ENCODE data around the gene WIZ.

The WIZ gene

GRCh38 chr19:15431396-15432017 is 18.2 kb downstream of the WIZ start:
- Mint-ChIP-seq H3K36me3 (ENCODE audit: low read depth) (peaks cover 50% of the 10 kb centered on the region), H3K27ac (peak overlapping the region; percentile 96), H3K27me3 (no peaks in the 10 kb centered on the region), H3K4me1 (ENCODE audit: low read depth) (peaks cover 41% of the 10 kb centered on the region), H3K4me3 (peak overlapping the region; percentile 97), H3K9me3 (no peaks in the 10 kb centered on the region)
- no peak for DNase-seq

DNA sequence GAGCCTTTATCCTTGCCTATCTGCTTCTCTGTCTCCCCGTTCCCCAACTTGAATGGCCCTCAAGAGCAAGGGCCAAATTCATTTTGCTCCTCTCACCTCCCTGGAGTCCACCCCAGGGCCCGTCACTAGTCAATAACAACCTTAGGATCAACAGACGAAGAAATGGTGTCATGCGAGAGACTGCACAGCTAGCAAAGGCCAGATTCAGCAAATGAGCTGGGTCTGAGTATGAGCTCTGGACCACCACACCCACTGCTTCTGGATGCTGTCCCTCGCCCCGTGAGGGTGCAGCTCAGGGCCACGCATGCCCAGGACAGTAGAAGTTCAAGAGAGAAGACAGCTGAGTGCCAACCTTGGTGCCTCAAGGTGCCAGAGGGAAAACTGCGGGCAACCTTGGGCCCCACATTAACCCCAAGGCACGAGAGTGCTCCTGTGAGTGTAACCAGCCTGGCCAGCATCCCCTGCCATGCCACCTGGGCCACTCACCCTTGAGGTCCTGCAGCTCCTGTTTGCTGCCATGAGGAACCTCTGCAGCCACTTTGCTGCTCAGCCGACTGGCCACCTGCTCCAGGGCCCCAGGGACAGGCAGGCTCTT is 19.1 kb downstream of the WIZ start:
- peak overlapping the region; percentile 96 for H3K27ac Mint-ChIP-seq
- no peak for DNase-seq
- H3K36me3 Mint-ChIP-seq (ENCODE audit: low read depth), result peaks cover 57% of the 10 kb centered on the region
- H3K4me3 Mint-ChIP-seq, result peak overlapping the region; percentile 97
- no peaks in the 10 kb centered on the region for H3K27me3 Mint-ChIP-seq
- no peaks in the 10 kb centered on the region for H3K9me3 Mint-ChIP-seq
- H3K4me1 Mint-ChIP-seq (ENCODE audit: low read depth), result peaks cover 36% of the 10 kb centered on the region

- no peaks in the 10 kb centered on the region for H3K9me3 Mint-ChIP-seq
- DNase-seq, result no peak
- no peaks in the 10 kb centered on the region for H3K27me3 Mint-ChIP-seq
- H3K4me3 Mint-ChIP-seq, result peak overlapping the region; percentile 97
- H3K4me1 Mint-ChIP-seq (ENCODE audit: low read depth), result peaks cover 36% of the 10 kb centered on the region
- peak overlapping the region; percentile 96 for H3K27ac Mint-ChIP-seq
- H3K36me3 Mint-ChIP-seq (ENCODE audit: low read depth), result peaks cover 62% of the 10 kb centered on the region
These were observed 19.8 kb downstream of the WIZ start for GRCh38 chr19:15429825-15430467.

GRCh38 chr19:15428956-15429824 is 20.6 kb downstream of the WIZ start:
- no peak for DNase-seq
- Mint-ChIP-seq H3K4me1 (ENCODE audit: low read depth) (peaks cover 36% of the 10 kb centered on the region), H3K27ac (no peak overlapping the region), H3K9me3 (no peaks in the 10 kb centered on the region), H3K27me3 (no peaks in the 10 kb centered on the region), H3K36me3 (ENCODE audit: low read depth) (peaks cover 66% of the 10 kb centered on the region), H3K4me3 (no peak overlapping the region)

- Mint-ChIP-seq H3K4me3 (no peak overlapping the region), H3K9me3 (no peaks in the 10 kb centered on the region), H3K27ac (no peak overlapping the region), H3K27me3 (no peaks in the 10 kb centered on the region), H3K36me3 (ENCODE audit: low read depth) (peaks cover 76% of the 10 kb centered on the region), H3K4me1 (ENCODE audit: low read depth) (peaks cover 29% of the 10 kb centered on the region)
- DNase-seq, result no peak
These were observed 21.7 kb downstream of the WIZ start for GRCh38 chr19:15427991-15428471.

GRCh38 chr19:15427350-15427700 is 22.4 kb downstream of the WIZ start:
- H3K4me3 Mint-ChIP-seq, result no peak overlapping the region
- peaks cover 82% of the 10 kb centered on the region for H3K36me3 Mint-ChIP-seq (ENCODE audit: low read depth)
- H3K27me3 Mint-ChIP-seq, result no peaks in the 10 kb centered on the region
- peak overlapping the region; percentile 64 for H3K27ac Mint-ChIP-seq
- peaks cover 27% of the 10 kb centered on the region for H3K4me1 Mint-ChIP-seq (ENCODE audit: low read depth)
- no peaks in the 10 kb centered on the region for H3K9me3 Mint-ChIP-seq
- no peak for DNase-seq

DNA sequence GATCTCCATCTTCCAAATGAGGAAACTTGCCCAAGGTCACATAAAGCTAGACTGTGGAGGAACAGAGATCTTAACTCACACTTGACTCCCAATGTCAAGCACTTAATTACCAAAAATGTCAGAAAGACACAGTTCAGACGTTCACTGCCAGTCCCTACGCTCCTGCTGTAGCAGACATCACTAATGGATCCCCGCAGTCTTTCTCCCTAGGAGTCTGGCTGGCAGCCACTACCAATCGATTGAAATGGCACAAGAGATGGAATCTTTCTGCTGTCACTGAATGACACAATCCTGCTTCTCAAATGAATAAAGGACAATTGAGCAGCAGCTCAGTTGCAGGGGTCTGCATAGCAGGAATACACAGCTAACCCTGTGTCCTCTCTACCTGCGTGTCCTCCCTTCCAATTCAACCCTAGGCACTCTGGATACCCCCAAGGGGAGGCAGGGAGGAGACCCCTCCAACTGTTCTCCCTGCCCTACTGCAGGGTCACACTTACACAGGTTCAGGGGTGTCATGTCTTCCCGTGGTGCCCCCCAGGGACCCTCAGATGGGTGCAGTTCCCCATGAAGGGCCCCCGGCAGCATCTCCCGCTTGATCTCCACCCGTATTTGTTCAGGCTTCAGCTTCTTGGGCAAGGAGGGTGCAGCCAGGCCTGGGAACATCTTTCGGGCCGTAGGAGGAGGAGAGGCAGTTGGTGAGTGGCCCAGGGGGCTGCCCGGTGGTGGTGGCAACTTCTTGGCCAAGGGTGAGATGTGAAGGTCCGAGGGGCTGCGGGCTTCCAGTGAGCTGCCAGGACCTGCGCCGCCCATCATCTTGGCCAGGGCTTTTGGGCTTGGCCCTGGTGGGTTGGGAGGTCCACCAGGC is 23.0 kb downstream of the WIZ start:
- Mint-ChIP-seq H3K27ac (peak overlapping the region; percentile 66), H3K27me3 (no peaks in the 10 kb centered on the region), H3K4me3 (no peak overlapping the region), H3K4me1 (ENCODE audit: low read depth) (peaks cover 24% of the 10 kb centered on the region), H3K36me3 (ENCODE audit: low read depth) (peaks cover 84% of the 10 kb centered on the region), H3K9me3 (no peaks in the 10 kb centered on the region)
- DNase-seq, result no peak

DNA sequence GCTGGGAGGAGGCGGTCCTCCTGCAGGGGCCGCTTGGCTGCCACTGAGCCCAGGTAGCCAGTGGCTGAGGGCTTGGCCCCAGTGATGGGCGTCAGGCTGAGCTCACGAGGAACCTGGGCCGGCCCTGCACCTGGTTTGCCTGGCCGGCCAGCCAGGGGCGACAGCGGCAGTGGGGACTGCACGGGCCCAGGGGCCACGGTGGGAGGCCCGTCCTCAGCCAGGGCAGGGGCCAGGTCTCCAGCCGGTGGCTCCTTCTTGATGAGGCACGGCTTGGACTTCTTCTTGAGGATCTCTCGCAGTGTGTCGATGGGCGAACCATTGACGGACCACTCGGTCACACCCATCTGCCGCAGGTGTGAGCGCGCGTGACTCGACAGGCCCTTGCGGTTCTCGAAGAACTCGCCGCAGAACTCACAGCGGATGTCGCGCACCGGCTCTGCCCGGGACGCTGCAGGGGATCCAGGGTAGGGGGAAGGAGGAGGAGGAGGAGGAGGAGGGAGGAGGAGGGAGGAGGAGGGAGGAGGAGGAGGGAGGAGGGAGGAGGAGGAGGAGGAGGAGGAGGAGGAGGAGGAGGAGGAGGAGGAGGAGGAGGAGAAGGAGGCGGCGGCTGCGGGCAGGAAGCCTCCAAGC is 24.3 kb downstream of the WIZ start:
- Mint-ChIP-seq H3K9me3 (no peaks in the 10 kb centered on the region), H3K4me1 (ENCODE audit: low read depth) (peaks cover 12% of the 10 kb centered on the region), H3K27me3 (no peaks in the 10 kb centered on the region), H3K27ac (no peak overlapping the region), H3K36me3 (ENCODE audit: low read depth) (peaks cover 83% of the 10 kb centered on the region), H3K4me3 (no peak overlapping the region)
- DNase-seq, result no peak

DNA sequence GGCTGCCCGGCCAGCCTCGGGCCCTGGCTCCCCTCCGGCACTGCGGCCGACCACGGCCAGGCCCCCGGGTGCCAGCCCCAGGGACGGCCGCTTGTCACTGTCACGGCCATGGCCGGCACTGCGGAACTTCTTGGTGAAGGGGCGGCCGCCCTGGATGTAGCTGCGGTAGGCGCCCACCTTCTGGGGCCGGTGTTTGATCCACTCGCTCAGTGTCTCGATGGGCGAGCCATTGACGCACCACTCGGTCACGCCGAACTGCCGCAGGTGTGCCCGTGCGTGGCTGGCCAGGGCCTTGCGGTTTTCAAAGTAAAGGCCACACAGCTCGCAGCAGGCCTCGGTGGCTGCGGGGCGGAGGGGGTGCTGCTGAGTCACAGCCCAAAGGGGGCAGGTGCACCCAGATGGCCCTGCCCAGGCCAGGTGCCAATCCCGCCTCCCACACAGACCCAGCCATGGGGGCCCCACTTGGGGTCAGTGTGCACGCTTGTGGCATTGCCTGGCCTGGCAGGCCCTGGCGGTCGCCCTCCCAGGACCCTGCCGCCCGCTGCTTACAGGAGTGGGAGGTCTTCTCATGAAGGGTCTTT is 25.0 kb downstream of the WIZ start:
- Mint-ChIP-seq H3K27ac (no peak overlapping the region), H3K36me3 (ENCODE audit: low read depth) (peaks cover 79% of the 10 kb centered on the region), H3K4me3 (no peak overlapping the region), H3K27me3 (no peaks in the 10 kb centered on the region), H3K9me3 (no peaks in the 10 kb centered on the region), H3K4me1 (ENCODE audit: low read depth) (peaks cover 14% of the 10 kb centered on the region)
- no peak for DNase-seq

DNA sequence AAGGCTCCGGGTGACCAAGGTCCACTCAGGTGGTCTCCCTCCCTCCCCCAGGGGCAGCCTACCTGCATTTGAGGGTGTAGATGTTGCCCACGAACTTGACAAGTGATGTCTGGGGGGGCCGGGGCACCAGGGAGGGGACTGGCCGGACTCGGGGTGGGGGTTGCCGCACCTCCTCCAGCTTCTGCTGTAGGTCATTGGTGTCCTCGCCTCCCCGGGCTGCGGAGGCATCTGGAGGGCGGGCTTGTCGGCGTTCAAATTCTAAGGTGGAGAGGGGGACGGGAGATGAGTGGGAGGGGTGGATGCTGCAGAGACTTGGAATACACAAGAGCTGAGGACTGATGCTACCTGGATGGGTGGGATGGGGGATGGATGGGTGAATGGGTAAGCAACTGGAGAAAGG is 25.6 kb downstream of the WIZ start:
- no peaks in the 10 kb centered on the region for H3K9me3 Mint-ChIP-seq

GRCh38 chr19:15423130-15423529 is 26.6 kb downstream of the WIZ start:
- Mint-ChIP-seq H3K27ac (no peak overlapping the region), H3K36me3 (ENCODE audit: low read depth) (peaks cover 73% of the 10 kb centered on the region), H3K4me1 (ENCODE audit: low read depth) (peaks cover 19% of the 10 kb centered on the region), H3K4me3 (no peak overlapping the region), H3K9me3 (no peaks in the 10 kb centered on the region), H3K27me3 (no peaks in the 10 kb centered on the region)
- DNase-seq, result no peak

More for the DNA sequence above, 25.6 kb downstream of the WIZ start:
- Mint-ChIP-seq H3K27me3 (no peaks in the 10 kb centered on the region), H3K36me3 (ENCODE audit: low read depth) (peaks cover 76% of the 10 kb centered on the region), H3K27ac (no peak overlapping the region), H3K4me3 (no peak overlapping the region), H3K4me1 (ENCODE audit: low read depth) (peaks cover 20% of the 10 kb centered on the region)
- no peak for DNase-seq

DNA sequence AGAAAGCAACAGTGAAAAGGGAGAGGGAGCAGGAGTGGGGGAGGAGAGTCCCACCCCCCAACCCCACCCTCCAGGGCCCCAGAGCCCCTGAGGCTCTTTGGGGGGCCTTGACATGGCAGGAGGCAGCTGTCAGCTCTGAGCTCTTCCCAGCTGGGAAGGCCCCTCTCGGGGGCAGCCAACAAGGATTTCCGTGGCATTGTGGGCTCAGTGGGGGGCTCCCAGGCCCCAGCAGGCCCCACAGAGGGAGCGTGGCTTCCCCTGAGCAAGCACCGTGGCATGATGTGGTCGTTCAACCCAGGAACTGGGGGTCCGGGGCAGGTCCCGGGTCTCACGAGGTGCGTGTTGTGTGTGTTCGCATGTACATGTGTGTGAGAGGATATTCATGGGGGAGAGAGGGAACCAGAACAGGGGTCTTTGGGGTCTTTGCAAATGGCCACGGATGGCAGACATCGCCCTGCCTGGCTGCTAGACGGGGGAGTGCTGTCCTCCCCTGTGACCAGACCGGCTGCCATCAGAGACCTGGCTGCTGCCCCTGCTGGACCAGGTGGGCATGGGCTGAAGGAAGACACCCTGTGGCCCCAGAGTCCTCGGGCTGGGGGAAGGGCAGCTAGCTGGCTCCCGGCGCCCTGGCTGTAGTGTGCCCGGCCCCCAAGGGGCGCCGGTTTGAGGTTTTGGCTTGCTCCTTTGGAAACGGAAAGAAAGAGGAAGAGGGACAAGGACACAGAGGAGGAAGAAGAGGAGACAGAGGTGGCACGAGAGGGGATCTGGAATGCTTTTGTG is 27.3 kb downstream of the WIZ start:
- no peak for DNase-seq
- peaks cover 77% of the 10 kb centered on the region for H3K36me3 Mint-ChIP-seq (ENCODE audit: low read depth)
- H3K27ac Mint-ChIP-seq, result no peak overlapping the region
- no peaks in the 10 kb centered on the region for H3K9me3 Mint-ChIP-seq
- no peak overlapping the region for H3K4me3 Mint-ChIP-seq
- peaks cover 24% of the 10 kb centered on the region for H3K4me1 Mint-ChIP-seq (ENCODE audit: low read depth)
- no peaks in the 10 kb centered on the region for H3K27me3 Mint-ChIP-seq

All from activated T-cell treated with anti-CD3 and anti-CD28 coated beads, Interleukin-2, amount 50 U/mL, for 24 hours (primary cell).